MM.1S (cell line): ENCODE measurements around the gene TSHB.

Experiments
- DNase-seq: peaks from one replicate; pipeline ENCODE4 v3.0.0-alpha.2; 2015
- H2AFZ ChIP-seq: fragments of 300-600 bp; sonication (generic); 2 replicates; pipeline ENCODE4 v1.6.0; 2016; ENCODE audit warnings: antibody characterized with exemption, low read length
- H3F3A ChIP-seq: fragments of 300-600 bp; sonication (generic); 2 replicates; pipeline ENCODE4 v1.6.1; 2016; ENCODE audit warnings: mild to moderate bottlenecking, antibody characterized with exemption, low read length, moderate library complexity, mixed read lengths; ENCODE audit not compliant: insufficient read depth
- H3K27ac ChIP-seq: fragments of 300-600 bp; sonication (generic); 2 replicates; pipeline ENCODE4 v1.5.1; 2016; ENCODE audit warnings: mild to moderate bottlenecking, low read length
- H3K27me3 ChIP-seq: fragments of 300-600 bp; sonication (generic); replicated peaks from 2 replicates; pipeline ENCODE4 v1.6.0; 2016; ENCODE audit warnings: low read length; ENCODE audit not compliant: insufficient read depth
- H3K36me3 ChIP-seq: fragments of 300-600 bp; sonication (generic); replicated peaks from 2 replicates; pipeline ENCODE4 v1.6.1; 2016; ENCODE audit warnings: mild to moderate bottlenecking, low read length, mixed read lengths; ENCODE audit not compliant: insufficient read depth
- H3K4me1 ChIP-seq: fragments of 300-600 bp; sonication (generic); 2 replicates; pipeline ENCODE4 v1.6.1; 2016; ENCODE audit warnings: low read length, mixed read lengths
- H3K4me2 ChIP-seq: fragments of 300-600 bp; sonication (generic); 2 replicates; pipeline ENCODE4 v1.6.0; 2016; ENCODE audit warnings: low read depth, low read length
- H3K4me3 ChIP-seq: fragments of 300-600 bp; sonication (generic); 2 replicates; pipeline ENCODE4 v1.5.1; 2016; ENCODE audit warnings: low read length, mixed read lengths
- H3K79me2 ChIP-seq: fragments of 300-600 bp; sonication (generic); 2 replicates; pipeline ENCODE4 v1.6.1; 2016; ENCODE audit warnings: mixed run types, low read length, mixed read lengths
- H3K9ac ChIP-seq: fragments of 300-600 bp; sonication (generic); 2 replicates; pipeline ENCODE4 v1.6.1; 2016; ENCODE audit warnings: low read length, mixed read lengths
- H3K9me2 ChIP-seq: fragments of 300-600 bp; sonication (generic); replicated peaks from 2 replicates; pipeline ENCODE4 v1.6.1; 2016; ENCODE audit warnings: mild to moderate bottlenecking, low read length, mixed read lengths; ENCODE audit not compliant: insufficient read depth
- H3K9me3 ChIP-seq: fragments of 300-600 bp; sonication (generic); replicated peaks from 2 replicates; pipeline ENCODE4 v1.6.1; 2016; ENCODE audit warnings: mild to moderate bottlenecking, low read length, mixed read lengths; ENCODE audit not compliant: insufficient read depth
- H4K20me1 ChIP-seq: fragments of 300-600 bp; sonication (generic); 2 replicates; pipeline ENCODE4 v1.6.1; 2016; ENCODE audit warnings: mild to moderate bottlenecking, low read length, moderate library complexity, mixed read lengths; ENCODE audit not compliant: insufficient read depth
- EZH2 ChIP-seq: fragments of 300-600 bp; sonication (generic); optimal IDR thresholded peaks from 2 replicates; pipeline ENCODE3; 2017; ENCODE audit warnings: low read depth, mild to moderate bottlenecking, antibody characterized with exemption, low read length, mixed read lengths
- EZH2phosphoT487 ChIP-seq: fragments of 300-600 bp; sonication (generic); IDR thresholded peaks from 2 replicates; pipeline ENCODE4 v1.6.1; 2018; ENCODE audit warnings: antibody characterized with exemption, low read length
- TF ChIP-seq, protein P1 (sequence below): fragments of 300-600 bp; sonication (generic); IDR thresholded peaks from 2 replicates; pipeline ENCODE4 v1.5.1; 2016; ENCODE audit warnings: antibody characterized with exemption, low read length, mixed read lengths

TSHB gene

DNA sequence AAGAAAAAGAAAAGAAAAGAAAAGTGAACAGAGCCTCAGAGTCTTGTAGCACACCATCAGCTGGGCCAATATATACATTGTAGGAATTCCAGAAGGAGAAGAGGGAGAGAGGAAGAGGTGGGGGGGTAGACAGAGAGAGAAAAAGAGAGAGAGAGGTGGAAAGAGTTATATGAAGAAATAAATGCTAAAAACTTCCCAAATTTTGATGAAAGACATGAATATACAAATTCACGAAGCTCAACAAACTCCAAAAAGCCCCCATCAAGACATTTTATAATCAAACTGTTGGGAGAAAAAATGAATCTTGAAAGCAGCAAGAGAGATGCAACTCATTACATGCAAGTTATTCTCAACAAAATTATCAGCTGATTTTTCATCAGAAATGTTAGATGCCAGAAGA is 41.5 kb upstream of the TSHB start:
- Histone ChIP-seq H3K79me2 (no peaks in the 10 kb centered on the region), H3K9ac (no peak overlapping the region), H3K9me2 (no peaks in the 10 kb centered on the region), H3K27me3 (no peaks in the 10 kb centered on the region), H2AFZ (no peak overlapping the region), H3K4me3 (no peak overlapping the region), H3K9me3 (no peaks in the 10 kb centered on the region), H3K36me3 (no peaks in the 10 kb centered on the region), H3F3A (no peaks in the 10 kb centered on the region), H3K27ac (no peak overlapping the region), H3K4me1 (no peaks in the 10 kb centered on the region), H4K20me1 (no peaks in the 10 kb centered on the region), H3K4me2 (no peak overlapping the region)
- TF ChIP-seq, protein P1, sequence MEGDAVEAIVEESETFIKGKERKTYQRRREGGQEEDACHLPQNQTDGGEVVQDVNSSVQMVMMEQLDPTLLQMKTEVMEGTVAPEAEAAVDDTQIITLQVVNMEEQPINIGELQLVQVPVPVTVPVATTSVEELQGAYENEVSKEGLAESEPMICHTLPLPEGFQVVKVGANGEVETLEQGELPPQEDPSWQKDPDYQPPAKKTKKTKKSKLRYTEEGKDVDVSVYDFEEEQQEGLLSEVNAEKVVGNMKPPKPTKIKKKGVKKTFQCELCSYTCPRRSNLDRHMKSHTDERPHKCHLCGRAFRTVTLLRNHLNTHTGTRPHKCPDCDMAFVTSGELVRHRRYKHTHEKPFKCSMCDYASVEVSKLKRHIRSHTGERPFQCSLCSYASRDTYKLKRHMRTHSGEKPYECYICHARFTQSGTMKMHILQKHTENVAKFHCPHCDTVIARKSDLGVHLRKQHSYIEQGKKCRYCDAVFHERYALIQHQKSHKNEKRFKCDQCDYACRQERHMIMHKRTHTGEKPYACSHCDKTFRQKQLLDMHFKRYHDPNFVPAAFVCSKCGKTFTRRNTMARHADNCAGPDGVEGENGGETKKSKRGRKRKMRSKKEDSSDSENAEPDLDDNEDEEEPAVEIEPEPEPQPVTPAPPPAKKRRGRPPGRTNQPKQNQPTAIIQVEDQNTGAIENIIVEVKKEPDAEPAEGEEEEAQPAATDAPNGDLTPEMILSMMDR, result no peak
- TF ChIP-seq EZH2phosphoT487 (no peak), EZH2 (no peak)
- no peak for DNase-seq

DNA sequence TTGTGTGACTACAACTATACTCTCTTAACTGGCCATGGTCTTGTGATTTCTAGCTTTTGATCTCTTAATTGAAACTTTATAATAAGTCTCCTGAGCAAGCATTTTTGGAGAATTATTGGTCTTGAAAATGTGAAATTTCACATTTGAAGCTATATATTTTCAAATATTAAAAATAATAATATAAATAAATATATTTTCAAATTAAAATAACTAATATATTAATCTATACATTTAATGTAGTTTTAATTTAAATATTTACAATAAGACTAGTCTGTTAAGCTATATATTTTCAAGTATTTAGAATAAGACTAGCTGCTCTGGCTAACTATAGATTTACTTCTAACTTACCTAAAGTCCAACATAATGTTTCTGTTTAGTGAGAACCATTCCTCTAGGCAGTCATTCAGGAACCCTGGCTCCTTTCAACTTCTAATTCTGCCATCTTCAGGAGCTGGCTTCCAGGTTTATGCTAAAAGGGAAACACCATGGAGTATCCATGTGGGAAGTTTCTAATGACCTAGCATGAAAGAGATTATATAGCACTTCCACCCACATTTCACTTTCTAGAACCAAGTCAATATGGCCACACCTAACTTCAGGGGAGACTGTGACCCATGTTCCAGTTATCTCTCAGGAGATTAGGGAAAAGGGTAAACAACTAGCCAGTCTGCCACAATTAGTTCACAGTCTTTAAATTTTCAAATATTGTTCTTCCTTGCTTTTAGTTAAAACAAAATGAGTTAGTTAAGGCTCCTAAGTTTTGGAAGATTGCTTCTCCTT is 31.9 kb upstream of the TSHB start:
- no peaks in the 10 kb centered on the region for H3K27me3 ChIP-seq
- H3K4me2 ChIP-seq, result no peak overlapping the region
- H3K9ac ChIP-seq, result no peak overlapping the region
- H3K79me2 ChIP-seq, result no peaks in the 10 kb centered on the region
- no peak for DNase-seq
- H3K4me3 ChIP-seq, result no peak overlapping the region
- H3K9me3 ChIP-seq, result no peaks in the 10 kb centered on the region
- H3K36me3 ChIP-seq, result no peaks in the 10 kb centered on the region
- H3K27ac ChIP-seq, result no peak overlapping the region
- no peaks in the 10 kb centered on the region for H3K9me2 ChIP-seq
- H3K4me1 ChIP-seq, result no peaks in the 10 kb centered on the region
- no peak overlapping the region for H2AFZ ChIP-seq
- H3F3A ChIP-seq, result no peaks in the 10 kb centered on the region
- no peaks in the 10 kb centered on the region for H4K20me1 ChIP-seq
- TF ChIP-seq EZH2 (no peak), EZH2phosphoT487 (no peak)
- TF ChIP-seq, protein P1, result no peak

DNA sequence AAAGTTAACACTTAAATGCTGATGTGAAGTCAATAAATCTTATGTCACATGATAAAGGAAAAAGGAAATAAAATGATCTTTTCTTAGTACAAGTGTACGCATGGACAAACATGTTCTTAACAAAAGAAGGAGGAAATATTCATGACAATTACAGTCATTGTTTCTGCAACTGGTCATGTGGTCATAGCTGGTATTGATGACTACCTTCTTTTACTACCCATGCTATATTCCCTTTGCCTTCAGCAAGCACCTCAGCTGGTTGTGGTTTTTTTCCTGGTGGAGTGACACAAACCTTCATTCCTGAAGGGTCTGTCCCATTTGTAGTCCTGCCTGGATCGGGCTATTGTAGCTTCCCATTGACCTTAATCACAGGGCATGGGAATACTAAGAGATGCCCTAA is 23.4 kb upstream of the TSHB start:
- H3K9me2 ChIP-seq, result no peaks in the 10 kb centered on the region
- H3K4me3 ChIP-seq, result no peak overlapping the region

More for the DNA sequence above, 23.4 kb upstream of the TSHB start:
- no peaks in the 10 kb centered on the region for H3K4me1 ChIP-seq
- no peaks in the 10 kb centered on the region for H4K20me1 ChIP-seq
- H2AFZ ChIP-seq, result no peak overlapping the region
- TF ChIP-seq, protein P1, result no peak
- TF ChIP-seq EZH2phosphoT487 (no peak), EZH2 (no peak)
- no peaks in the 10 kb centered on the region for H3K36me3 ChIP-seq
- H3K79me2 ChIP-seq, result no peaks in the 10 kb centered on the region
- H3K9me3 ChIP-seq, result no peaks in the 10 kb centered on the region
- H3F3A ChIP-seq, result no peaks in the 10 kb centered on the region
- H3K9ac ChIP-seq, result no peak overlapping the region
- no peak overlapping the region for H3K27ac ChIP-seq
- no peaks in the 10 kb centered on the region for H3K27me3 ChIP-seq
- no peak overlapping the region for H3K4me2 ChIP-seq
- no peak for DNase-seq
